CD4-positive, alpha-beta T cell treated with Interleukin-21 for 1 hour (primary cell): ENCODE data around the gene TNS2.
"Not testable (repeated sequence)": the region's sequence is repeated elsewhere in the genome, so short reads cannot be mapped to it uniquely, and the experiment has no call there.

Source experiments
- DNase-seq: peaks from one replicate; pipeline ENCODE4 v3.0.0-alpha.2; 2020

The TNS2 gene

GRCh38 chr12:53070877-53071492 lies 21.1 kb downstream of the TNS2 start:
- no peak for DNase-seq

GRCh38 chr12:53071591-53072551 lies 22.0 kb downstream of the TNS2 start:
- DNase-seq, result no peak

GRCh38 chr12:53073881-53074280 lies 24.0 kb downstream of the TNS2 start:
- no peak for DNase-seq

GRCh38 chr12:53074283-53074998 lies 24.6 kb downstream of the TNS2 start:
- DNase-seq, result no peak

- DNase-seq, result no peak
Measured at GRCh38 chr12:53074999-53075370, 25.1 kb downstream of the TNS2 start.

GRCh38 chr12:53076461-53076860 lies 26.6 kb downstream of the TNS2 start:
- DNase-seq, result no peak

- DNase-seq, result no peak
Measured at GRCh38 chr12:53077030-53077429, 27.2 kb downstream of the TNS2 start.

GRCh38 chr12:53078425-53079225 lies 28.8 kb downstream of the TNS2 start:
- no peak for DNase-seq

GRCh38 chr12:53079226-53080117 lies 29.6 kb downstream of the TNS2 start, which contains the start of gene SPRYD3:
SPRYD3 (minus strand) TSS chr12:53079390; CDS start chr12:53079333, 57 bp downstream.
- DNase-seq, result peak; percentile 98

GRCh38 chr12:53082637-53083175 lies 32.8 kb downstream of the TNS2 start:
- no peak for DNase-seq

- no peak for DNase-seq
Measured at GRCh38 chr12:53086361-53086760, 36.5 kb downstream of the TNS2 start.

GRCh38 chr12:53090105-53090504 lies 40.2 kb downstream of the TNS2 start:
- no peak for DNase-seq

- DNase-seq, result no peak
Measured at GRCh38 chr12:53090554-53090953, 40.7 kb downstream of the TNS2 start.

GRCh38 chr12:53091756-53092155 lies 41.9 kb downstream of the TNS2 start:
- DNase-seq, result no peak

GRCh38 chr12:53093777-53094393 lies 44.0 kb downstream of the TNS2 start:
- DNase-seq, result peak; percentile 8

- DNase-seq, result no peak
Measured at GRCh38 chr12:53094394-53094787, 44.5 kb downstream of the TNS2 start.

- DNase-seq, result not testable (repeated sequence)
Measured at GRCh38 chr12:53094796-53095595, 45.1 kb downstream of the TNS2 start.

GRCh38 chr12:53095596-53095895 lies 45.7 kb downstream of the TNS2 start:
- DNase-seq, result not testable (repeated sequence)

GRCh38 chr12:53096089-53096741 lies 46.4 kb downstream of the TNS2 start:
- DNase-seq, result no peak

GRCh38 chr12:53096759-53097158 lies 46.9 kb downstream of the TNS2 start:
- DNase-seq, result no peak
